ENCODE results near the gene PYY. TPM values are rescaled to one million over a fixed set of nuclear protein-coding genes. Genes with fewer than 3 reads are reported as not detected.

PYY gene
- total RNA-seq, 1 experiment from 2014 or later, result 2.0 TPM

GRCh38 chr17:43950554-43950953, 3.2 kb downstream of the PYY start:
- no CpG with 5 or more reads among the region's 2 CpGs for WGBS (ENCODE audit: extremely low coverage, insufficient read length, low lambda C conversion rate)
- Histone ChIP-seq H3K9me3 (ENCODE audit: control insufficient read depth, low read depth, low read length) (no peaks in the 10 kb centered on the region), H4K8ac (replicated peaks; ENCODE audit: insufficient read length, low read depth, low read length) (no peak overlapping the region), H2AK5ac (ENCODE audit: insufficient read length, low read length) (no peak overlapping the region), H4K20me1 (ENCODE audit: control insufficient read depth, insufficient read depth, insufficient read length) (no peaks in the 10 kb centered on the region), H4K91ac (ENCODE audit: insufficient read length, low read depth, low read length) (no peak overlapping the region), H2BK5ac (ENCODE audit: insufficient read length, low read length) (no peak overlapping the region), H3K18ac (ENCODE audit: insufficient read length, low read depth, low read length) (no peak overlapping the region), H3T11ph (ENCODE audit: low read length) (no peak overlapping the region), H3K56ac (ENCODE audit: insufficient read length, low read depth, low read length) (no peak overlapping the region), H3K23me2 (ENCODE audit: insufficient read length, low read depth, low read length, poor library complexity, severe bottlenecking) (peaks cover 15% of the 10 kb centered on the region), H3K4me2 (ENCODE audit: insufficient read depth, insufficient read length, low read length) (no peak overlapping the region), H2AFZ (ENCODE audit: low read length) (no peak overlapping the region), H3K9ac (ENCODE audit: extremely low read depth, insufficient read length, low read length) (no peak overlapping the region), H3K14ac (ENCODE audit: insufficient read depth, low read length) (no peak overlapping the region), H3K23ac (ENCODE audit: insufficient read length, low read depth, low read length) (no peak overlapping the region), H3K79me2 (ENCODE audit: insufficient read depth, low read length) (no peaks in the 10 kb centered on the region), H2BK12ac (ENCODE audit: insufficient read length, low read depth, low read length) (no peak overlapping the region), H3K4me1 (ENCODE audit: insufficient read depth, low read length) (0 out of 2 replicates have a peak, but pooled peaks cover 2% of the 10 kb centered on the region), H3K27me3 (ENCODE audit: insufficient read depth, low read length) (peaks cover 7% of the 10 kb centered on the region; the same call in 1 of the 2 replicates), H3K4ac (ENCODE audit: low read depth, low read length) (no peak overlapping the region), H3K27ac (ENCODE audit: insufficient read length, low read depth, low read length) (no peak overlapping the region), H3K79me1 (ENCODE audit: insufficient read depth, low read depth, low read length, poor library complexity, severe bottlenecking) (no peaks in the 10 kb centered on the region), H2BK120ac (ENCODE audit: low read depth, low read length, poor library complexity, severe bottlenecking) (no peak overlapping the region), H2BK15ac (ENCODE audit: low read depth, low read length) (no peak overlapping the region), H2BK20ac (ENCODE audit: low read depth, low read length, poor library complexity, severe bottlenecking) (no peak overlapping the region), H4K5ac (ENCODE audit: insufficient read length, low read depth, low read length) (no peak overlapping the region)
- no peak for DNase-seq
- TF ChIP-seq CTCF (conservative IDR thresholded peaks at IDR 0.05), result no peak
- Mint-ChIP-seq H3K4me1 (peaks cover 20 to 23% of the 10 kb centered on the region in 2 experiments), H3K9me3 (no peaks in the 10 kb centered on the region), H3K27me3 (ENCODE audit: low read depth) (peaks cover 40% of the 10 kb centered on the region), H3K4me3 (no peak overlapping the region), H3K27ac (no peak overlapping the region; a peak in 1 of 7 replicates), H3K36me3 (ENCODE audit: insufficient read depth in 1 of 3, low read depth in 3 of 3) (no peaks in the 10 kb centered on the region; a peak in 1 of 7 replicates)

Data from H9 (cell line).